HG02884 (cell line): ENCODE results near the gene GSTP1.
"Not testable (repeated sequence)": the region's sequence is repeated elsewhere in the genome, so short reads cannot be mapped to it uniquely, and the experiment has no call there.

Source experiments
- ATAC-seq: cut with Tn5 transposase; IDR thresholded peaks from one replicate; pipeline ENCODE4 v1.9.1; 2021; ENCODE audit warnings: mild to moderate bottlenecking, moderate library complexity; ENCODE audit not compliant: unreplicated experiment

GSTP1 gene

DNA sequence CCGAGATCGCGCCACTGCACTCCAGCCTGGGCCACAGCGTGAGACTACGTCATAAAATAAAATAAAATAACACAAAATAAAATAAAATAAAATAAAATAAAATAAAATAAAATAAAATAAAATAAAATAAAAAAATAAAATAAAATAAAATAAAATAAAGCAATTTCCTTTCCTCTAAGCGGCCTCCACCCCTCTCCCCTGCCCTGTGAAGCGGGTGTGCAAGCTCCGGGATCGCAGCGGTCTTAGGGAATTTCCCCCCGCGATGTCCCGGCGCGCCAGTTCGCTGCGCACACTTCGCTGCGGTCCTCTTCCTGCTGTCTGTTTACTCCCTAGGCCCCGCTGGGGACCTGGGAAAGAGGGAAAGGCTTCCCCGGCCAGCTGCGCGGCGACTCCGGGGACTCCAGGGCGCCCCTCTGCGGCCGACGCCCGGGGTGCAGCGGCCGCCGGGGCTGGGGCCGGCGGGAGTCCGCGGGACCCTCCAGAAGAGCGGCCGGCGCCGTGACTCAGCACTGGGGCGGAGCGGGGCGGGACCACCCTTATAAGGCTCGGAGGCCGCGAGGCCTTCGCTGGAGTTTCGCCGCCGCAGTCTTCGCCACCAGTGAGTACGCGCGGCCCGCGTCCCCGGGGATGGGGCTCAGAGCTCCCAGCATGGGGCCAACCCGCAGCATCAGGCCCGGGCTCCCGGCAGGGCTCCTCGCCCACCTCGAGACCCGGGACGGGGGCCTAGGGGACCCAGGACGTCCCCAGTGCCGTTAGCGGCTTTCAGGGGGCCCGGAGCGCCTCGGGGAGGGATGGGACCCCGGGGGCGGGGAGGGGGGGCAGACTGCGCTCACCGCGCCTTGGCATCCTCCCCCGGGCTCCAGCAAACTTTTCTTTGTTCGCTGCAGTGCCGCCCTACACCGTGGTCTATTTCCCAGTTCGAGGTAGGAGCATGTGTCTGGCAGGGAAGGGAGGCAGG lies at the start of gene GSTP1:
TSS of gene GSTP1 (plus strand) at position 566 of the 958 bp plus-strand sequence. CDS start at position 598, 32 bp downstream.
- peak; percentile 54 for ATAC-seq

DNA sequence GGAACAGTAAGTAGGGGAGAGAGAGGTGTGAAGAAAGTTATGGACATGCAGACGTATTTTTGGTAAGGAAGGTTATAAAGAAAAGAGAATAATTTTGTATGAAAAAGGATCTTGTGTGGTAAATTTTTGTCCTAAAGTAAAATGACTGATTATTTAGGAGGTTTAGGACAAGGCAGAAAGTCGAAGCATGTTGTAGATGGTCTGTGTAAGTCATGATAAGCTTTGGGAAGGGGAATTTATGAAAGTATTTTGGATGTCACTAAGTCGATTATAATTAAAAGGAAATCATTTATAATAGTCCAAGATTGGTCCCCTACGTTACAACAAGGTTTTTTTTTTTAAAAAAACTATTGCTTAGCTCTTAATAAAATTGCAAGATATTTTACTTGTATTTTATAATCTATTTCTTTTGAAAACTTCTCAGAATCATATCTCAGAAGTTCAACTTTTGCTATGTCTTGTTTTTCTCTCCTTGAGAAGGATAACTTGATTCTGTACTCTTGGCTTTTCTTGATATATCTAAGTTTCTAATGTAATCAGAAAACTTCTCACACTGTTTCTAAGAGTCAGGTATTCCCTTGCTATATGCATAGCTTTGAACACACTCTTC lies 49.4 kb upstream of the GSTP1 start:
- ATAC-seq: no peak

DNA sequence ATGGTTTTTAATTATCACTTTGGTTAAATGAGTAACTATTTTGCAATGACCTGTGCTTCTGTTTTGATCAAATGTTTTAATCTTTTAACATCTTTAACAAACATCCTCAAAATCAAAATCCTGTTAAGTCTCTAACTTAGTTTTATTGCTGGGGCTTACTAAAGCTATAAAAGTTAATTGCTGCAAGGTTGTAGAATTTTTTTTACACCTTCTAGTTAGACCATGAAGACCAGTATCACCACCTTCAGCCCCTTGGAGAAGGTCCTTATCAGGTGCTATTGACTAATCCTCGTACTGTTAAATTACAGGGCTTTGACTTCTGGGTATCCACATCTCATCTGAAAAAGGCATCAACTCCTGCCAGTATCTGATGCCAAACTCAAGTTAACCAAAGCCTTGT lies 48.1 kb upstream of the GSTP1 start:
- ATAC-seq: no peak

DNA sequence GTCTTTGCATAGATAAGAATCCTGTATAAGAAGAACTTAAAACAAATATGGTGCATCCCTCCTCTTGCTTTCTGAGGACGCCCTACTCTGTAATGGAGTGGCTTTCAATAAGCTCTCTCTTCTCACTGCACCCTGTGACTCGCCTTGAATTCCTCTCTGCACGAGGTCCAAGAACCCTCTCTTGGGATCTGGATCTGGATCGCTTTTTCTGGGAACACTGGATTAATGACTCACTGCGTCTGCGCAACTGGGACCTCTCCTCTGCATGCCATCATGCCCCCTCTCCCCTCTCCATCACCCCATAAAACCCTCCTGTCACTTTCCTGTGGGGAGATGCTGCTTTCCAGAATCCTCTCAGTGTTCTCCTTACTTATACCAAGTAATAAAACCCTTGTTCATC lies 45.3 kb upstream of the GSTP1 start:
- no peak for ATAC-seq

DNA sequence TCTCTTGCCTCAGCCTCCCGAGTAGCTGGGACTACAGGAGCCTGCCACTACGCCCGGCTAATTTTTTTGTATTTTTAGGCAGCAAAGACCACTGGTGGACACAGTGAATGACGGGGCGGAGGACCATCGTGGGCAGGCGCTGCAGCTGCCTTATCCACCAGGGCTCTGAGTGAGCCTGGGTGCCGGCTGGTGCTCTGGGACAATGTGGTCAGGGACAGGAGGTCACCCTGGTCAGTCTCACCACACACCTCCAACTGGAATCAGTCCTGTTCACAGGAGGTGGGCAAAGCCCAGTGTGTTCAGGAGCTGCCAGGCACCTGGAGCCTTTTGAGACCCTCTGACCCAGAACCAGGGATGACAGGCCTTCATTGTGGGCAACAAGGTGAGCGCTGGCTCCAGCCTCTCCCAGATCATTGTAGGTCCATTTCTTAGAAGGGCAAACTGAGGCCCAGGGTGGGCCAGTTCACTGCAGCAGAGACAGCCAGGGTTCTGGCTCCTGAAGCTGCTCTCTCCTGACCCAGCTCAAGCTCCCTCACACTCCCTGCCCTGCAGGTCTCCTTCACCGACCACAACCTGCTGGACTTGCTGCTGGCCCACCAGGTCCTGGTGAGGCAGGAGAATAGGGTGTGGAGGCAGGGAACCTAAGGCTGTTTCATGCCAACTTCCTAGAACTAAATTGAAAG lies 44.6 kb upstream of the GSTP1 start:
- no peak for ATAC-seq

DNA sequence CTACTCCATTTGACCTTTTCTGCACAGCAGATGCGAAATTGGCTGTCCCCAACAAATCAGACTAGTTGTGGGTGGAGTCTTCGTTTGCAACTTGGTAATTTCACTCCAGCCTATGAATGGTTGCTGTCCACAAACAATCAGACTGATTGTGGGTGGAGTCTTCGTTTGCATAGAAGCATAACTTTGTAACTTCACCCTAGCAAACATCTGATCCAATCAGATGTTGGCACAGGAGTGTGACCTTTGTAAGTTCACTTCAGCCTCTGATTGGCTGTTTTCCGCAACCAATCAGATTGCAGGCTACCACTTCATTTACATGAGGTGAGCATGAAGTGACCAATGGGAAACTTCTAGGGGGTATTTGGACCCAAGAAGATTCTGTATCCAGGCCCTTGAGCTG lies 44.1 kb upstream of the GSTP1 start:
- ATAC-seq: no peak

DNA sequence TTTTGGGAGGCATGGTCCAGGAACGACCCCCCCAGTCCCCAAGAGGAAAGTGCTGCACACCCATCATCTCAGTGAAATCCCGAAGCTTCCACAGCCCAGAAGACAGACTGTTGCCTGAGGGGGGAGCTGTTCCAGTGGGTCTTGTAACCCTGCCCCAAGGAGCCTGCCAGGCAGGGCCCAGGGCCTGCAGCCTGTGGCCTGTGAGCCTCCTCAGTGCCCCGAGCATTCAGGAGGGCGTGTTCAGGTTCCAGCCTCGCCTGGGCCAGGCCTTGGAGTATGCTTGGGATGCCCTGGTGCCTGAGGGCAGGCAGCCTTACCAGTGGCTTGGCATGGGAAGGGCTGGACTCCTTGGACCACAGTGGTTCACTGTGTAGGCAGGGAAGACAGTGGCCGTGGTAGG lies 42.4 kb upstream of the GSTP1 start:
- ATAC-seq: no peak

DNA sequence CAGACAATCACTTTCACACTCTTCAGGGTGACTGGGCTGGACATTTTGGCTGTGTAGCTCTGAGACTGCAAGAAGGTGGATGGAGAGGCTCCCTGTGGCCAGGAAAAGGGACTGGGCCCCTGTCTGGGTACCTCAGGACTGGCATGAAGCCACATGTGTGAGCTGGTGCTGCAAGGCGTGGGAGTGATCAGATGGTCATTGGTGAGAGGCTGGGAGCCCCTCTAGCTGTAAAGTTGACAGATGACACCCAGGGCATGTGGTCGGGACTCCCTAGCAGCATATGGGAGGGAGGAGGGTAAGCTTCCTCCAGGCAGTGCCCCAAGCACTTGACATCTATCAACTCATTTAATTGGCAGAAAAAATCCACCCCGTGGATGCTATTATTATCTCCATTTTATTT lies 41.4 kb upstream of the GSTP1 start:
- ATAC-seq: no peak

DNA sequence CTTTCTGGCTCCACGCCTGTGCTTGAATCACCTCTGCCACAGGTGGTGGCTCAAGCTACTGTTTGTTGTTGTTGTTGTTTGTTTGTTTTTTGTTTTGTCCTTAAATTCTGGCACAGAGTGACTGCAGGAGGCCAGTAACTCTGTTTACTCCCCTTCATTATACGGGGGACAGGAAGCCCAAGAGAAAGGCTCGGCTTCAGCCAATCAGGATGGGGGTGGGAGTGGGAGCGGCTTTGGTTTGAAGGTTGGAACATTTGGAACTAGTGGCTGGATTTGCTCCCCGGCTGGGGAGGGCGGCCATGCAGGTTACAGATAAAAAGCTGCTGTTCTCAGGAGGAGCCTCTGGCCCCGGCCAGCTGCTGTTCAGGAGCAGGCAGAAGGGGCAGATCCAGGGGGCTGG lies 40.6 kb upstream of the GSTP1 start:
- ATAC-seq: no peak

DNA sequence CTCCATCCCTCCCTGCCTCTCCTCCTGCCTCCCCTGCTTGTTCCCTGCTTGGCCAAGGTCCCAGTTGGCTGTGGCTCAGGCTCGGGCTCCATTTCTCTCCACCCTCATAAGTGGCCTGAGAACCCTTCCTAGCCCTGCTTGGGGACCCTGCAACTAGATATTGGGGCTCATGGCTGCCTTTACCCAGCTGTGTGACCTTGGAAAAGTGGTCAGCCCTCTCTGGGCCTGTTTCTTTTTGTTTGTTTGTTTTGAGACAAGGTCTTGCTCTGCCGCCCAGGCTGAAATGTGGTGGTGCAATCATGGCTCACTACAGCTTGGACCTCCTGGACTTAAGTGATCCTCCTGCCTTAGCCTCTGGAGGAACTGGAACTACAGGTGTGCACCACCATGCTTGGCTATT lies 40.0 kb upstream of the GSTP1 start:
- ATAC-seq: no peak

DNA sequence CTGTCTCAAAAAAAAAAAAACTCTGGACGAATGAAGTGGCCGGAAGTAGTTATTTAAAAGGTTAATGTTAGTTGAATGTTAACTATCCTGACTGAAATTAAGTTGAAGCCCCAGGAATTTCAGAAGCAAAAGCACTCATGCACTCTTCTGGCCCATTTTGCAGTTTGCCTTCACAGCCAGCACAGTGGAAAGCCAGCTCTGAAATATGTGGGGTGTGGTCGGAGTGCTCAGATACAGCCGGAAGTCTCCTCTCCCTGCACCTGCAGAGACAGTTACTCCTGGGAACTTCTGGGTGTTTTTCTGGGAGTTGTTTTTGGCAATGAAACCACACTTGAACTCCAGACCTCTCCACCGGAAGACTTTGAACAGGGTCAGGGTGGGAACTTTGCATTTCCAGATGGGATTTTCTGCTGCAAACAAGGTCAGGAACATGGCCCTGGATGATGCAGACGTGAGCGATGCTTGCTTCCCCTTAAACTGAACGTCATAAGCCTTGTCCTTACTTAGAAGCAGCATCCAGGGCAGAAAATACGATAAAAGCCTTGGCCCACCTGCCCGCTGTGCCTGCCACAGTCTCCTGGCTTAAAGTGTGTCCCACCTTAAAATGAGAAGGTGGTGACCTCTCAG lies 38.9 kb upstream of the GSTP1 start:
- no peak for ATAC-seq

DNA sequence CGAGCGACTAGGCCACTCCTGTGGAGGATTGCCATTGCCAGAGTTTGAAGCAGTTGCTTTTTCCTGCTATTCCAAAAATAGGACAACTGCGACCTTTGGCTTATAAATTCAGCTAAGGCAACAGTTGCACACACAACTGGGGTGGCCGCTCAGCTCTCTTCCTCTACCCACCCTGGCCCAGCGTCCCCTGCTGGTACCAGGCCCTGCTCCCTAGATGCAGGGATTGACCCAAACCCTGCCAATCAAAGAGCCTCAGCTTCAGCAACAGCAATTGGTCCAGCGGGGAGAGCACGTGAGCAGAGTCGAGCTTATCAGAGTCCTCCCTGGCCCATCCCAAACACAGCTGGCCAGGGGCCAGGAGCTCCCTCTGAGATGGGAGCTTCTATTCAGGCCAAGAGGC lies 38.3 kb upstream of the GSTP1 start:
- ATAC-seq: no peak

DNA sequence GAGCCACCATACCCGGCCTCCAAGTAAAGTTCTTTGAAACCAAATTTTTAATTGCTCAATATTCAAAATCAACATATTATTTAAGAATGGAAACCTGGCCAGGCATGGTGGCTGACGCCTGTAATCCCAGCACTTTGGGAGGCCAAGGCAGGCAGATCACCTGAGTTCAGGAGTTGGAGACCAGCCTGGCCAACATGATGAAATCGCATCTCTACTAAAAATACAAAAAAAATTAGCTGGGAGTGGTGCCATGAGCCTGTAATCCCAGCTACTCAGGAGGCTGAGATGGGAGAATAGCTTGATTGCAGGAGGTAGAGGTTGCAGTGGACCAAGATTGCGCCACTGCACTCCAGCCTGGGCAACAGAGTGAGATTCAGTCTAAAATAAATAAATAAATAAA lies 35.5 kb upstream of the GSTP1 start:
- ATAC-seq: not testable (repeated sequence)

DNA sequence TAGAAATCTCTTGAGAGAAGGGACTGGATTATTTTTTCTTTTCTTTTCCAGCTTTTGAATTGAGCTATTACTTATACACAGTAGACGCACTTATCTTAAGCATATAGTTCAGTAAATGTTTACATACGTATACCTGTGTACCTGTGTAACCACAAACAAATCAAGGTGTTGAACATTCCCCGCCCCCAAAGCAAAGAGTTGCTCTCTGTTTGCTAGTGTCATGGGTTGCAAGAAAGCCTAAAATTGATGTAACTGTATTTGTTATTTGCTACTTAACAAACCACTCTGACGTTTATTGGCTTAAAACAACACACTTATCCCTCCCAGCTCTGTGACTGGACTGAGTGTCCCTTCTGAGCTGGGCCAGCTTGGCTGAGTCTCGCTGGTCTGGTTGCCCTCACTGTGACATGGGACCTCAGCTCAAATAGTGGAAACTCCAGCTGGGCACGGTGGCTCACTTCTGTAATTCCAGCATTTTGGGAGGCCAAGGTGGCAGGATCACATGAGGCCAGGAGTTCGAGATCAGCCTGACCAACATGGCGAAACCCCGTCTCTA lies 35.0 kb upstream of the GSTP1 start:
- ATAC-seq: no peak

DNA sequence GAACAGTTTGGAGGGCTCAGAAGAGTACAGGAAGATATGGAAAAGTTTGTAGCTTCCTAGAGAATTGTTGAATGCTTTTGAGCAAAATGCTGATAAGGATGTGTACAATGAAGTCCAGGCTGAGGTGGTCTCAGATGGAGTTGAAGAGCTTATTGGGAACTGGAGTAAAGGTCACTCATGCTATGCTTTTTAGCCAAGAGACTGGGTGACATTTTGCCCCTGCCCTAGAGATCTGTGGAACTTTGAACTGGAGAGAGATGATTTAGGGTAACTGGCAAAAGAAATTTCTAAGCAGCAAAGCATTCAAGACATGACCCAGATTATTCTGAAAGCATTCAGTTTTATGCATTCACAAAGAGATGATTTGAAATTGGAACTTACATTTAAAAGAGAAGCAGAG lies 32.5 kb upstream of the GSTP1 start:
- no peak for ATAC-seq

DNA sequence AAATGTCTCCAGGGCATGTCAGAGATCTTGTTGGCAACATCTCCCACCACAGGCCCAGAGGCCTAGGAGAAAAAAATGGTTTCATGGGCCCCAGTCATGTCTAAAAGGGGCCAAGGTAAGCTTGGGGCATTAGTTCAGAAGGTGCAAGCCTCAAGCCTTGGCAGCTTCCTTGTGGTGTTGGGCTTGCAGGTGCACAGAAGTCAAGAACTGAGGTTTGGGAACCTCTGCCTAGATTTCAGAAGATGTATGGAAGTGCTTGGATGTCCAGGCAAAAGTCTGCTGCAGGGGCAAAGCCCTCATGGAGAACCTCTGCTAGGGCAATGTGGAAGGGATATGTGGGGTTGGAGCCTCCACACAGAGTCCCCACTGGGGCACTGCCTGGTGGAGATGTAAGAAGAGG lies 31.9 kb upstream of the GSTP1 start:
- ATAC-seq: not testable (repeated sequence)

DNA sequence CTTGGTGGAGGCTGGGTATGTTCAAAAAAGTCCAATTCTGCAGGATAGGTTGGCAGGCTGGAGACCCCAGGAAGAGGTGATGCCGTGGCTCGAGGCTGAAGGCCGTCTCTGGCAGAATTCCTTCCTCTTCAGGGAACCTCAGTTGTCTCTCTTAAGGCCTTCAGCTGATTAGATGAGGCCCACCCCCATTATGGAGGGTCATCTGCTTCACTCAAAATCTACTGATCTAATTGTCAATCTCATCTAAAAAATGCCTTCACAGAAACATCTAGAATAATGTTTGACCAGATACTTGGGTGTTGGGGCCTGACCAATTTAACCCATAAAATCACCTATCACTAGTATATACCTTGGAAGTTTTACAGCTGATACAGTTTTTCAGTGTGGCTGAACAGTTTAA lies 27.4 kb upstream of the GSTP1 start:
- no peak for ATAC-seq

DNA sequence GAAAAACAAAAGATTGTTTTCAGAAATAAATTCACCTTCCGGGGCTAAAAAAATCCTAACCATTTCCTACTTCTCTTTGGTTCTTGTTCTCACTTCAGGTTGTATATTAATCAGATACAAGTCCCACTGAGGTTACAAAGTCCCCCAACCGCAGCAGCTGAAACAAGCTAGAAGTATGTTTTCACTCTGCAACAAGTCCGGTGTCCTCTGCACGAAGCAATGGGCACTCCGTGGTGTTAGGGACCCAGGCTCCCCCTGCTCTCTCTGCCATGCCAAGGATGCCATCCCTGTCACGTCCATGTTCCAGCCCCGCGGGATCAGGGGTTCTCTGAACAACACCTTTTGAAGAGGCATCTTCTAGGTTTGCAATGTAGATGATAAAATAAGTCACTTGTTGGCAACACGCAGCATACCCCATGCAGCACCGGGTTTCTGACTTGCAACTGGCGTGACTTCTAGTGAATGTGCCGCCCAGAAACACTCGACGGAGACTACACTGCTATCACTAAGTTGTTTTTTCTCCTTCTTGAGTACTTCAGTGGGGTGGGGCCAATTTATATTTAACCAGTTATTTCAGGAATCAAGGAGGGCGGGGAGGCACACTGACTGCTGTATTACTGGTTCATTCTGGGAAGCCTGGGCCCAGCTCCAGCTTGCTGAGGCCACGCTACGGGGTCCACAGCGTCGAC lies 25.4 kb upstream of the GSTP1 start:
- no peak for ATAC-seq

DNA sequence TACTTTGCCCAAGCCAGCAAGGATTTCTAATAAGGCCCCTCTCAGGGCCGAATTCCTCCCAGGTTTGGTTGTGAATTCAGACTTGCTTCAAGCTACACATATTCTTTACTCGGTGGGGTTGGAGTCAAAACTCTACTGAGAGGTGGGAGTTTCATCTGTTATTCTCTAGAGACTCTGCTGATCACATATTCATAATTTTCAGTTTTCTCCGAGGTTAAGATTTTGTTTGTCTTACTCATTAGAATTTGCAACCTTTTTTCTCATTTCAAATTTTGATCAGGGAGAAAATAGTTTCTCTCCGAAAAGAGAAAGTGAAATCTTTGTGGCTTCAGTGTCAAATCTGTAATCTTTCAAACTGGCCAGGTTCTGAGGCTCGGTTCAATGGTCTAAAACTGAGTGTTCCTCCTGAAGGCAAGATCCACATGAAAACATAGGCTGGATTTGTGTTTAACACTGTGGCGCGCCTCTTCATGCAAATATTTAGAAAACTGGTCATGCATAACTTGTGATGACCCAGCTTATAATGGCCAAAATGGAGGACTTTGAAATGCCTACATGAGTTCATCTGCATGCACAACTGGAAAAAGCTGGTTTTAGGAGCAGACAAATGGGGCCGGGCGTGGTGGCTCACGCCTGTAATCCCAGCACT lies 21.5 kb upstream of the GSTP1 start:
- no peak for ATAC-seq
